GM21390 (cell line): ENCODE measurements around the gene KCNIP1.
"Not testable (repeated sequence)": the region's sequence is repeated elsewhere in the genome, so short reads cannot be mapped to it uniquely, and the experiment has no call there.

Experiments
- ATAC-seq: cut with Tn5 transposase; IDR thresholded peaks from one replicate; pipeline ENCODE4 v1.9.1; 2021; ENCODE audit not compliant: unreplicated experiment

The KCNIP1 gene

GRCh38 chr5:170745481-170746071, 241.8 kb downstream of the KCNIP1 start:
- ATAC-seq: no peak

- no peak for ATAC-seq
Observed at GRCh38 chr5:170746075-170746960, 242.5 kb downstream of the KCNIP1 start.

- no peak for ATAC-seq
Observed at GRCh38 chr5:170746961-170747340, 243.1 kb downstream of the KCNIP1 start.

GRCh38 chr5:170747357-170747756, 243.5 kb downstream of the KCNIP1 start:
- no peak for ATAC-seq

- ATAC-seq: no peak
Observed at GRCh38 chr5:170747851-170748250, 244.0 kb downstream of the KCNIP1 start.

GRCh38 chr5:170748951-170749471, 245.2 kb downstream of the KCNIP1 start:
- no peak for ATAC-seq

GRCh38 chr5:170749911-170750431, 246.2 kb downstream of the KCNIP1 start:
- ATAC-seq: no peak

- no peak for ATAC-seq
Observed at GRCh38 chr5:170750791-170751190, 247.0 kb downstream of the KCNIP1 start.

- no peak for ATAC-seq
Observed at GRCh38 chr5:170751631-170752030, 247.8 kb downstream of the KCNIP1 start.

GRCh38 chr5:170752257-170753215, 248.7 kb downstream of the KCNIP1 start:
- ATAC-seq: no peak

- ATAC-seq: no peak
Observed at GRCh38 chr5:170753311-170753710, 249.5 kb downstream of the KCNIP1 start.

- not testable (repeated sequence) for ATAC-seq
Observed at GRCh38 chr5:170754508-170754907, 250.7 kb downstream of the KCNIP1 start.

GRCh38 chr5:170755679-170756456, 252.0 kb downstream of the KCNIP1 start:
- ATAC-seq: no peak

- ATAC-seq: no peak
Observed at GRCh38 chr5:170756691-170757090, 252.9 kb downstream of the KCNIP1 start.

GRCh38 chr5:170757182-170757601, 253.4 kb downstream of the KCNIP1 start:
- peak; percentile 67 for ATAC-seq

GRCh38 chr5:170757669-170758068, 253.8 kb downstream of the KCNIP1 start:
- ATAC-seq: no peak

GRCh38 chr5:170758481-170758880, 254.7 kb downstream of the KCNIP1 start:
- no peak for ATAC-seq

- ATAC-seq: no peak
Observed at GRCh38 chr5:170760113-170760512, 256.3 kb downstream of the KCNIP1 start.

GRCh38 chr5:170761048-170761707, 257.4 kb downstream of the KCNIP1 start:
- no peak for ATAC-seq

- no peak for ATAC-seq
Observed at GRCh38 chr5:170761708-170762066, 257.9 kb downstream of the KCNIP1 start.
